Neuronal stem cell (in vitro differentiated cells): ENCODE measurements around the gene GC.

ENCODE experiments used
- DNase-seq: peaks from one replicate; pipeline ENCODE4 v3.0.0-alpha.2; 2013; ENCODE audit warnings: low spot score
- H2AFZ ChIP-seq: one replicate; pipeline ENCODE4 v1.6.1; 2013; ENCODE audit warnings: mild to moderate bottlenecking, low read length, inconsistent platforms
- H2AK5ac ChIP-seq: 2 replicates; pipeline ENCODE4 v1.6.1; 2013; ENCODE audit warnings: low read depth, mild to moderate bottlenecking, inconsistent platforms, low read length, moderate library complexity, mixed read lengths
- H2BK120ac ChIP-seq: 2 replicates; pipeline ENCODE4 v1.6.1; 2013; ENCODE audit warnings: low read depth, mild to moderate bottlenecking, inconsistent platforms, low read length, moderate library complexity, mixed read lengths
- H2BK12ac ChIP-seq: one replicate; pipeline ENCODE4 v1.6.1; 2013; ENCODE audit warnings: low read length, inconsistent platforms
- H2BK15ac ChIP-seq: 2 replicates; pipeline ENCODE4 v1.6.1; 2013; ENCODE audit warnings: mild to moderate bottlenecking, low read length, inconsistent platforms, mixed read lengths
- H2BK5ac ChIP-seq: one replicate; pipeline ENCODE4 v1.6.1; 2013; ENCODE audit warnings: inconsistent platforms, mild to moderate bottlenecking, low read length, moderate library complexity
- H3K14ac ChIP-seq: one replicate; pipeline ENCODE4 v1.6.1; 2013; ENCODE audit warnings: low read length, inconsistent platforms
- H3K18ac ChIP-seq: 2 replicates; pipeline ENCODE4 v1.6.1; 2013; ENCODE audit warnings: low read length, inconsistent platforms
- H3K23ac ChIP-seq: 2 replicates; pipeline ENCODE4 v1.6.1; 2013; ENCODE audit warnings: low read depth, mild to moderate bottlenecking, mixed read lengths, low read length, inconsistent platforms; ENCODE audit not compliant: poor library complexity
- H3K27ac ChIP-seq: replicated peaks from 3 replicates; pipeline ENCODE4 v1.5.1; 2013; ENCODE audit warnings: low read length, inconsistent platforms
- H3K27me3 ChIP-seq, 3 experiments: 2 replicates each; pipeline ENCODE4 v1.6.1; 2013; ENCODE audit warnings: low read length in 3 of 3, mild to moderate bottlenecking in 2 of 3, inconsistent platforms in 1 of 3, low read depth in 1 of 3, mixed read lengths in 1 of 3, moderate library complexity in 1 of 3; ENCODE audit not compliant: control insufficient read depth in 3 of 3, insufficient read depth in 3 of 3
- H3K36me3 ChIP-seq, 2 donors: replicated peaks in 1 of 2; 2 replicates each; pipeline ENCODE4 v1.6.1; 2013; ENCODE audit warnings: low read length in 2 of 2; ENCODE audit not compliant: control insufficient read depth in 2 of 2, insufficient read depth in 2 of 2
- H3K4ac ChIP-seq: 2 replicates; pipeline ENCODE4 v1.6.1; 2013; ENCODE audit warnings: inconsistent platforms, mild to moderate bottlenecking, low read length, moderate library complexity
- H3K4me1 ChIP-seq, 2 donors: 1 replicate in 1 of 2; 2 replicates in 1 of 2; pipeline ENCODE4 v1.6.1; 2013; ENCODE audit warnings: low read length in 2 of 2, low read depth in 1 of 2; ENCODE audit not compliant: control insufficient read depth in 2 of 2, insufficient read depth in 1 of 2
- H3K4me2 ChIP-seq: one replicate; pipeline ENCODE4 v1.6.1; 2013; ENCODE audit warnings: mild to moderate bottlenecking, low read length, inconsistent platforms; ENCODE audit not compliant: insufficient read depth, poor library complexity, severe bottlenecking
- H3K4me3 ChIP-seq, 2 donors: 2 replicates each; pipeline ENCODE4 v1.5.1; 2013; ENCODE audit warnings: low read length in 2 of 2, mild to moderate bottlenecking in 2 of 2, inconsistent platforms in 1 of 2, moderate library complexity in 1 of 2
- H3K79me1 ChIP-seq: one replicate; pipeline ENCODE4 v1.6.1; 2013; ENCODE audit warnings: low read depth, mild to moderate bottlenecking, inconsistent platforms, low read length, moderate library complexity
- H3K9ac ChIP-seq: one replicate; pipeline ENCODE4 v1.6.1; 2013; ENCODE audit warnings: mild to moderate bottlenecking, low read depth, low read length, inconsistent platforms; ENCODE audit not compliant: poor library complexity
- H3K9me3 ChIP-seq, 2 donors: replicated peaks in 1 of 2; 2 replicates each; pipeline versions ENCODE3 to v1.6.1; 2013; ENCODE audit warnings: low read length in 2 of 2, mild to moderate bottlenecking in 2 of 2, inconsistent platforms in 1 of 2, low read depth in 1 of 2, mixed read lengths in 1 of 2, moderate library complexity in 1 of 2; ENCODE audit not compliant: control insufficient read depth in 2 of 2, insufficient read depth in 1 of 2
- H4K8ac ChIP-seq: one replicate; pipeline ENCODE4 v1.6.1; 2013; ENCODE audit warnings: low read depth, mild to moderate bottlenecking, inconsistent platforms, low read length, moderate library complexity
- H4K91ac ChIP-seq: one replicate; pipeline ENCODE4 v1.6.1; 2013; ENCODE audit warnings: low read length, low read depth, mild to moderate bottlenecking, inconsistent platforms; ENCODE audit not compliant: poor library complexity
- WGBS, 2 donors: extraction: QIAGEN DNeasy Blood & Tissue Kit; methylation state at CpG; one replicate each; pipeline ENCODE4 v1.1.7; 2013; ENCODE audit warnings: missing lambda C conversion rate in 2 of 2, mixed read lengths in 1 of 2; ENCODE audit not compliant: insufficient read length in 2 of 2, insufficient replicate concordance in 1 of 2; ENCODE audit errors: extremely low coverage in 2 of 2; 5-methylcytosine and 5-hydroxymethylcytosine counted together

GC gene

GRCh38 chr4:71774136-71774535 is 9.7 kb downstream of the GC start:
- no peak overlapping the region for H2BK120ac ChIP-seq
- H3K36me3 ChIP-seq = no peaks in the 10 kb centered on the region
- no peak overlapping the region for H3K9ac ChIP-seq

GRCh38 chr4:71773004-71773403 is 10.9 kb downstream of the GC start:
- Histone ChIP-seq H4K8ac (no peak overlapping the region), H3K4me2 (no peak overlapping the region), H2BK120ac (no peak overlapping the region), H2BK12ac (no peak overlapping the region), H3K18ac (no peak overlapping the region), H3K4ac (no peak overlapping the region), H3K4me1 (no peaks in the 10 kb centered on the region), H2BK5ac (no peak overlapping the region), H3K9me3 (no peaks in the 10 kb centered on the region), H3K27me3 (no peaks in the 10 kb centered on the region), H2BK15ac (no peak overlapping the region), H3K4me3 (no peak overlapping the region), H3K79me1 (no peaks in the 10 kb centered on the region), H3K9ac (no peak overlapping the region), H3K14ac (no peak overlapping the region), H3K23ac (no peak overlapping the region), H3K27ac (no peak overlapping the region), H3K36me3 (no peaks in the 10 kb centered on the region), H4K91ac (no peak overlapping the region), H2AK5ac (no peak overlapping the region), H2AFZ (no peak overlapping the region)
- no CpG with 5 or more reads among the region's 2 CpGs for WGBS, 2 donors
- DNase-seq = no peak

More at GRCh38 chr4:71774136-71774535, 9.7 kb downstream of the GC start:
- Histone ChIP-seq H2BK12ac (no peak overlapping the region), H3K27ac (no peak overlapping the region), H3K4ac (no peak overlapping the region), H3K23ac (no peak overlapping the region), H3K4me3 (no peak overlapping the region), H4K8ac (no peak overlapping the region), H2AFZ (no peak overlapping the region), H3K4me2 (no peak overlapping the region), H4K91ac (no peak overlapping the region), H3K9me3 (no peaks in the 10 kb centered on the region), H2AK5ac (no peak overlapping the region), H3K79me1 (no peaks in the 10 kb centered on the region), H3K4me1 (no peaks in the 10 kb centered on the region), H3K18ac (no peak overlapping the region), H3K27me3 (no peaks in the 10 kb centered on the region), H3K14ac (no peak overlapping the region), H2BK15ac (no peak overlapping the region), H2BK5ac (no peak overlapping the region)
- no peak for DNase-seq
- WGBS, 2 donors = no CpG with 5 or more reads among the region's 3 CpGs

- H3K4ac ChIP-seq = no peak overlapping the region
- H3K18ac ChIP-seq = no peak overlapping the region
- H3K27ac ChIP-seq = no peak overlapping the region
- H2BK120ac ChIP-seq = no peak overlapping the region
- H3K9ac ChIP-seq = no peak overlapping the region
- H4K8ac ChIP-seq = no peak overlapping the region
- H2BK12ac ChIP-seq = no peak overlapping the region
- H3K4me3 ChIP-seq = no peak overlapping the region
- H2AK5ac ChIP-seq = no peak overlapping the region
- no peak overlapping the region for H3K4me2 ChIP-seq
- no peak overlapping the region for H2AFZ ChIP-seq
- H4K91ac ChIP-seq = no peak overlapping the region
- no peak for DNase-seq
- no peaks in the 10 kb centered on the region for H3K9me3 ChIP-seq
- H2BK5ac ChIP-seq = no peak overlapping the region
- H3K27me3 ChIP-seq = no peaks in the 10 kb centered on the region
- no peaks in the 10 kb centered on the region for H3K36me3 ChIP-seq
- H3K79me1 ChIP-seq = no peaks in the 10 kb centered on the region
- no peak overlapping the region for H3K14ac ChIP-seq
- H3K4me1 ChIP-seq = no peaks in the 10 kb centered on the region
- H3K23ac ChIP-seq = no peak overlapping the region
- H2BK15ac ChIP-seq = no peak overlapping the region
Observed at GRCh38 chr4:71772592-71772991, 11.3 kb downstream of the GC start.

GRCh38 chr4:71771613-71772012 is 12.3 kb downstream of the GC start:
- no peak overlapping the region for H3K4me2 ChIP-seq
- H3K9ac ChIP-seq = no peak overlapping the region
- H3K27me3 ChIP-seq = no peaks in the 10 kb centered on the region
- H2AK5ac ChIP-seq = no peak overlapping the region
- H3K79me1 ChIP-seq = no peaks in the 10 kb centered on the region
- H3K36me3 ChIP-seq = no peaks in the 10 kb centered on the region
- no peak overlapping the region for H4K8ac ChIP-seq
- no peak overlapping the region for H2AFZ ChIP-seq
- no peak for DNase-seq
- H3K18ac ChIP-seq = no peak overlapping the region
- H3K27ac ChIP-seq = no peak overlapping the region
- H3K14ac ChIP-seq = no peak overlapping the region
- WGBS, 2 donors = no CpG with 5 or more reads among the region's 2 CpGs
- no peak overlapping the region for H4K91ac ChIP-seq
- H2BK15ac ChIP-seq = no peak overlapping the region
- H2BK120ac ChIP-seq = no peak overlapping the region
- H3K23ac ChIP-seq = no peak overlapping the region
- no peak overlapping the region for H2BK5ac ChIP-seq
- H3K4me1 ChIP-seq = no peaks in the 10 kb centered on the region
- H2BK12ac ChIP-seq = no peak overlapping the region
- H3K4ac ChIP-seq = no peak overlapping the region
- no peak overlapping the region for H3K4me3 ChIP-seq
- H3K9me3 ChIP-seq = no peaks in the 10 kb centered on the region
